HCT116 (cell line): ENCODE measurements around the gene WASL. TPM values are rescaled to one million over a fixed set of nuclear protein-coding genes. Genes with fewer than 3 reads are reported as not detected.

Experiments used
- ATAC-seq: fragments of 200-7000 bp; cut with Tn5 transposase; 2 replicates; pipeline ENCODE4 v1.9.1; 2020; ENCODE audit warnings: mild to moderate bottlenecking, moderate library complexity
- BruUV-seq: library from RNA; stranded (reverse); fragments of 400-500 nt; replicated peaks from 2 replicates; lab custom pipeline; 2021; lab: Mats Ljungman, UMichigan
- CTCF ChIA-PET: fragments of 300-600 bp; sonication (Branson Sonifier 250); formaldehyde crosslinking; loops from one replicate; lab custom pipeline; 2021; ENCODE audit warnings: antibody characterized with exemption; lab: Charles Lee
- POLR2A ChIA-PET: fragments of 300-600, 350-600 bp; sonication (Branson Sonifier 250); formaldehyde crosslinking; loops from one replicate; lab custom pipeline; 2021; ENCODE audit warnings: antibody characterized with exemption; lab: Charles Lee
- RAD21 ChIA-PET, 2 experiments: fragments of 300-600 bp; sonication (Branson Sonifier 250); formaldehyde crosslinking; loops; one replicate each; lab custom pipeline; 2023; ENCODE audit warnings: low total read pairs in 2 of 2; ENCODE audit not compliant: uncharacterized antibody in 2 of 2, unreplicated experiment in 2 of 2, low non-redundant PET in 1 of 2; lab: Charles Lee
- DNase-seq: peaks from one replicate; pipeline ENCODE4 v3.0.0-alpha.2; 2010; ENCODE audit warnings: low read depth, low spot score
- H2AFZ ChIP-seq: fragments of 200-600 bp; shearing (Covaris generic), sonication (generic); 2 replicates; pipeline ENCODE4 v1.6.1; 2017; ENCODE audit warnings: low read depth, mixed run types, mixed read lengths, antibody characterized with exemption, low read length; ENCODE audit not compliant: poor library complexity, severe bottlenecking
- H3K27ac ChIP-seq: 2 replicates; pipeline ENCODE4 v1.5.1; 2012; ENCODE audit warnings: low read depth, low read length
- H3K27me3 ChIP-seq: fragments of 200-600 bp; sonication (generic); 2 replicates; pipeline ENCODE4 v1.6.1; 2016; ENCODE audit warnings: mixed run types, low read length, mixed read lengths; ENCODE audit not compliant: insufficient read depth
- H3K36me3 ChIP-seq, 2 experiments: fragments of 200-500 bp in 1 of 2; fragments of 200-600 bp in 1 of 2; sonication (Bioruptor generic) in 1 of 2; sonication (generic) in 1 of 2; 2 replicates each; pipeline versions ENCODE4 v1.5.1 to v1.6.1; 2014 to 2016; ENCODE audit warnings: low read length in 2 of 2, inconsistent platforms in 1 of 2, mixed read lengths in 1 of 2, mixed run types in 1 of 2; ENCODE audit not compliant: insufficient read depth in 2 of 2, control insufficient read depth in 1 of 2
- H3K4me1 ChIP-seq, 2 experiments: fragments of 200-600 bp in 1 of 2; sonication (generic) in 1 of 2; 2 replicates each; pipeline versions ENCODE4 v1.5.1 to v1.6.1; 2012 to 2017; ENCODE audit warnings: low read length in 2 of 2, inconsistent platforms in 1 of 2, mild to moderate bottlenecking in 1 of 2, mixed read lengths in 1 of 2, mixed run types in 1 of 2, moderate library complexity in 1 of 2; ENCODE audit not compliant: insufficient read depth in 2 of 2, control insufficient read depth in 1 of 2
- H3K4me2 ChIP-seq: fragments of 200-600 bp; sonication (generic); 2 replicates; pipeline ENCODE4 v1.6.1; 2017; ENCODE audit warnings: mixed run types, low read length, mixed read lengths
- H3K4me3 ChIP-seq, 2 experiments: fragments of 200-600 bp in 1 of 2; sonication (generic) in 1 of 2; replicated peaks in 1 of 2; 2 replicates each; pipeline ENCODE4 v1.5.1; 2011 to 2016; ENCODE audit warnings: low read length in 2 of 2, control low read depth in 1 of 2, low read depth in 1 of 2, mild to moderate bottlenecking in 1 of 2, mixed read lengths in 1 of 2, mixed run types in 1 of 2
- H3K79me2 ChIP-seq: fragments of 200-600 bp; sonication (generic); 2 replicates; pipeline ENCODE4 v1.6.1; 2017; ENCODE audit warnings: mild to moderate bottlenecking, mixed run types, low read length, moderate library complexity, mixed read lengths; ENCODE audit not compliant: insufficient read depth
- H3K9ac ChIP-seq: fragments of 200-600 bp; sonication (generic); 2 replicates; pipeline ENCODE4 v1.6.1; 2016; ENCODE audit warnings: low read length, mixed read lengths
- H3K9me2 ChIP-seq: fragments of 200-600 bp; sonication (generic), shearing (Covaris generic); 2 replicates; pipeline ENCODE4 v1.6.1; 2017; ENCODE audit warnings: mixed run types, mild to moderate bottlenecking, moderate library complexity; ENCODE audit not compliant: insufficient read depth
- H3K9me3 ChIP-seq, 2 experiments: fragments of 200-500 bp in 1 of 2; fragments of 200-600 bp in 1 of 2; sonication (Bioruptor generic) in 1 of 2; sonication (generic) in 1 of 2; 2 replicates each; pipeline ENCODE4 v1.6.1; 2014 to 2017; ENCODE audit warnings: low read length in 2 of 2, mixed read lengths in 2 of 2, inconsistent platforms in 1 of 2, low read depth in 1 of 2, mild to moderate bottlenecking in 1 of 2, mixed run types in 1 of 2, moderate library complexity in 1 of 2; ENCODE audit not compliant: control insufficient read depth in 1 of 2, insufficient read depth in 1 of 2
- H4K20me1 ChIP-seq: fragments of 200-600 bp; sonication (generic), shearing (Covaris generic); 2 replicates; pipeline ENCODE4 v1.6.1; 2017; ENCODE audit warnings: mixed run types, mild to moderate bottlenecking, moderate library complexity; ENCODE audit not compliant: insufficient read depth
- ATF3 ChIP-seq: IDR thresholded peaks from 2 replicates; pipeline ENCODE4 v1.6.1; 2012
- CEBPB ChIP-seq: IDR thresholded peaks from 2 replicates; pipeline ENCODE4 v1.6.1; 2012; ENCODE audit warnings: low read depth
- CTCF ChIP-seq, 3 experiments: fragments of 200-600 bp in 1 of 3; sonication (generic) in 1 of 3; IDR thresholded peaks in 2 of 3; conservative IDR thresholded peaks in 1 of 3; 2 replicates each; pipeline ENCODE4 v1.5.1; 2012 to 2017; ENCODE audit warnings: low read depth in 2 of 3, low read length in 2 of 3, antibody characterized with exemption in 1 of 3, borderline replicate concordance in 1 of 3, control low read depth in 1 of 3, mild to moderate bottlenecking in 1 of 3, mixed read lengths in 1 of 3, mixed run types in 1 of 3, moderate library complexity in 1 of 3; ENCODE audit not compliant: insufficient read depth in 1 of 3
- ELF1 ChIP-seq: IDR thresholded peaks from 2 replicates; pipeline ENCODE4 v1.6.1; 2012; ENCODE audit warnings: low read depth, borderline replicate concordance
- EZH2 ChIP-seq: fragments of 200-600 bp; sonication (generic); IDR thresholded peaks from 2 replicates; pipeline ENCODE4 v1.6.1; 2017; ENCODE audit warnings: antibody characterized with exemption, mixed run types
- EZH2phosphoT487 ChIP-seq: fragments of 200-600 bp; IDR thresholded peaks from 2 replicates; pipeline ENCODE4 v1.6.1; 2018; ENCODE audit warnings: antibody characterized with exemption, borderline replicate concordance
- JUND ChIP-seq: IDR thresholded peaks from 2 replicates; pipeline ENCODE4 v1.6.1; 2012
- POLR2AphosphoS5 ChIP-seq: IDR thresholded peaks from 2 replicates; pipeline ENCODE4 v1.6.1; 2011; ENCODE audit warnings: mild to moderate bottlenecking, low read depth, low read length, moderate library complexity
- REST ChIP-seq: IDR thresholded peaks from 2 replicates; pipeline ENCODE4 v1.6.1; 2012; ENCODE audit warnings: low read depth
- SIN3A ChIP-seq: IDR thresholded peaks from 2 replicates; pipeline ENCODE4 v1.6.1; 2012; ENCODE audit warnings: low read depth
- SRF ChIP-seq: IDR thresholded peaks from 2 replicates; pipeline ENCODE4 v1.6.1; 2012; ENCODE audit warnings: low read depth
- TCF7L2 ChIP-seq: IDR thresholded peaks from 2 replicates; pipeline ENCODE4 v1.7.0; 2011; ENCODE audit warnings: borderline replicate concordance, inconsistent platforms; ENCODE audit not compliant: insufficient read depth, insufficient read length; ENCODE audit errors: extremely low read depth
- ZBTB33 ChIP-seq: IDR thresholded peaks from 2 replicates; pipeline ENCODE4 v1.6.1; 2011; ENCODE audit warnings: mild to moderate bottlenecking, low read length, moderate library complexity; ENCODE audit not compliant: insufficient replicate concordance; ENCODE audit errors: extremely low read depth
- ZFX ChIP-seq: fragments of 450-650 bp; IDR thresholded peaks from 2 replicates; pipeline ENCODE4 v1.6.1; 2017
- ZNF274 ChIP-seq: fragments of 200-500 bp; sonication (Bioruptor generic); IDR thresholded peaks from 2 replicates; pipeline ENCODE4 v1.6.1; 2014; ENCODE audit warnings: mild to moderate bottlenecking, low read depth, low read length, inconsistent platforms
- intact Hi-C: fragments of 100-400 bp; cut with micrococcal nuclease; formaldehyde crosslinking; loops from 2 replicates; pipeline ENCODE4 v1.10.0; 2022
- total RNA-seq: library from RNA; stranded (reverse); gene quantifications from one replicate; pipeline ENCODE4 v1.2.1, GENCODE V29; 2021; ENCODE audit not compliant: unreplicated experiment

Gene WASL
- total RNA-seq, 1 experiment from 2014 or later, result 26.2 TPM

- DNase-seq (no peak), ATAC-seq (no peak)
- BruUV-seq, result no TSS peak
- no peak overlapping the region for H3K4me2 ChIP-seq
- no peaks in the 10 kb centered on the region for H3K36me3 ChIP-seq
- POLR2A ChIA-PET, result no interaction called here
- H3K9me3 ChIP-seq, result no peaks in the 10 kb centered on the region
- intact Hi-C loops, result no loop called here
- H3K4me1 ChIP-seq, result no peaks in the 10 kb centered on the region
- no peak overlapping the region for H3K27ac ChIP-seq
- no peak overlapping the region for H2AFZ ChIP-seq
- H3K9me2 ChIP-seq, result no peaks in the 10 kb centered on the region; the same call in 1 of the 2 replicates
- no peak overlapping the region for H3K4me3 ChIP-seq
- H3K79me2 ChIP-seq, result no peaks in the 10 kb centered on the region
- H3K27me3 ChIP-seq, result no peaks in the 10 kb centered on the region
- CTCF ChIA-PET, result no interaction called here
- no peaks in the 10 kb centered on the region for H4K20me1 ChIP-seq
- H3K9ac ChIP-seq, result no peak overlapping the region
- no peak for TF ChIP-seq EZH2phosphoT487
- TF ChIP-seq TCF7L2, result no peak
- no peak for TF ChIP-seq REST
- TF ChIP-seq ZFX, result no peak
- TF ChIP-seq ELF1, result no peak
- no peak for TF ChIP-seq CTCF (IDR thresholded peaks at IDR 0.05 in 2 of 3, conservative IDR thresholded peaks at IDR 0.05 in 1 of 3; ENCODE audit: borderline replicate concordance in 1 of 3, insufficient read depth in 1 of 3, low read depth in 2 of 3, low read length in 2 of 3)
- TF ChIP-seq SIN3A, result no peak
- TF ChIP-seq CEBPB, result no peak
- no peak for TF ChIP-seq ATF3
- TF ChIP-seq SRF, result no peak
- no peak for TF ChIP-seq POLR2AphosphoS5
- no peak for TF ChIP-seq EZH2
- no peak for TF ChIP-seq JUND
- no peak for TF ChIP-seq ZNF274
- TF ChIP-seq ZBTB33, result no peak
- RAD21 ChIA-PET, result no interaction called here
Measured at GRCh38 chr7:123658023-123658422, 90.8 kb downstream of the WASL start.
